ENCODE data around the gene CSNK1E. TPM values are rescaled to one million over a fixed set of nuclear protein-coding genes. Genes with fewer than 3 reads are reported as not detected.

Gene CSNK1E
- total RNA-seq, 1 experiment from 2014 or later: 193 TPM

DNA sequence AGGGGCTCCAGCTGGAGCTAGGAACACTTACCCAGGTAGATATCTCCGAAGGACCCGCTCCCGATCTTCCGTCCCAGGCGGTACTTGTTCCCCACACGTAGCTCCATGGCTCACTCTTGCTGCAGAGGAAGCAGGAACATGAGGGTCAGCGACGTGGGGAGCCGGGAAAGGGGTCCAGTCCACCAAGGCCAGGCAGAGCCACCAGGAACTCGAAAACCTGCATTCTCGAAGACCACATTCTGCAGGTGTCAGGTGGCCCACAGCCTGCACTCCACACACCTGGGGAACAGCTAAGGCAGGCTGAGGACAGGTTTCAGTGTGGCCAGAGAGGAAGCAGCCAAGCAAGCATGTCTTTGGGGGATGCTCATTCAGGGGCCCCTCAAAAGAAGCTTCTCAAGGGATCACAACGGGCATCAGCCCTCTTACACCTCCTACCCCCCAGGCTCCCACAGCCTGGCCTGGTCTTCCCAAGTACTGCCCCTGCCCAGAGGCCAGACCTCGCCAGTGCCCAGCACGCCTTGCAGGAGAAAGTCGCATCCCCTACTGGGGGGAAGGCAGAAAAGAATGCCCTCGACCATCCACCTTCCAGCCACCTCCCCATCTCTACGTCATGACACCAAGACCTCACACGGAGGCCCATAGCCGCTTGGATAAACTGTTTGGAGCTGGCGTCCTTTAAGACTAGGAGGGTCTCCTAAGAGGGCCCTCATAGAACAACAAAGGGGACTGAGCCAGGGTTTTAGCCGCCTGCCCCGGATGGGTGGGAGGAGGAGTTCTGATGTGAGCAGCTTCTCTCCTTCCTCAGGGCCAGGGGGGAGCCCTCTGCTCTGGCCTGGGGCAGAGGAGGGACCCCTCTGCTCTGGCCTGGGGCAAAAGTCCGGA, 2.9 kb downstream of the CSNK1E start:
- Histone ChIP-seq H3K79me2 (ENCODE audit: low read length) (peaks cover 77% of the 10 kb centered on the region), H4K20me1 (ENCODE audit: insufficient read depth, low read depth, low read length) (peaks cover 57% of the 10 kb centered on the region), H3K36me3 (ENCODE audit: insufficient read depth, low read length) (no peaks in the 10 kb centered on the region; the same call in 1 of the 2 replicates), H3K4me1 (ENCODE audit: low read length) (peaks cover 47% of the 10 kb centered on the region), H3K9me3 (ENCODE audit: low read length) (no peaks in the 10 kb centered on the region), H3K4me2 (ENCODE audit: low read depth, low read length, poor library complexity, severe bottlenecking) (peak overlapping the region; percentile 93), H3K9me2 (replicated peaks; ENCODE audit: insufficient read depth, low read length) (no peaks in the 10 kb centered on the region), H3K27me3 (ENCODE audit: low read length) (no peaks in the 10 kb centered on the region), H2AFZ (ENCODE audit: low read length) (no peak overlapping the region), H3K27ac (ENCODE audit: low read length) (peak overlapping the region; percentile 82), H3K4me3 (ENCODE audit: low read length) (peak overlapping the region; percentile 94; the same call in 1 of the 2 replicates), H3K9ac (ENCODE audit: low read length) (peak overlapping the region; percentile 91)
- DNase-seq: no peak

DNA sequence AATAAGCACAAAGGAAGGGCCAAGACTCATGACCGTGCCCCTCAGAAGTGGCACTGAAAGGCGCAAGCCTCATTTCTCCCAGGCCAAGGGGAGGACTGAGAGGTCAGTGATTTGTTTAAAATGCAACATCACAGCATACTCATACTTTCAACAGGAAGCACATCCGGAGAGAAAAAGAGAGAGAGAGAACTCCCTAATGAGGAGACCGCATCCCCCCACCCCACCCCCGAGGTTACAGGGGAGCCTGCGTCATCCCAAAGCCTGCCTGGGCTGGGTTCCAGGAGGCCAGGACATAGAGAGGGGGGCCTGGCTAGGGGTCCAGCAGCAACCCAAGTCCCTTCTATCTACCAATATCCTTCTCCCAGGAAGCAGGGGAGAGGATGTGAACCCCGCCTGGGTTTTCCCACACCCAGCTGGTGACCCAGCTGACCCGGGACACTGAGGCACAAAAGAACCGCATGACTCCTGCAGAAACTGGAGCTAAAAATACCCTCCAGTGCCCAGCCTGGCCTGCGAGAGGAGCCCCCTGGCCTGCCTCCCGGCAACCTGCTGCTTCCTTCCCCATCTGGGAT, 3.8 kb downstream of the CSNK1E start:
- Histone ChIP-seq H3K27me3 (ENCODE audit: low read length) (no peaks in the 10 kb centered on the region), H3K4me1 (ENCODE audit: low read length) (peaks cover 54% of the 10 kb centered on the region), H3K27ac (ENCODE audit: low read length) (no peak overlapping the region), H3K9me2 (replicated peaks; ENCODE audit: insufficient read depth, low read length) (no peaks in the 10 kb centered on the region), H4K20me1 (ENCODE audit: insufficient read depth, low read depth, low read length) (peaks cover 59% of the 10 kb centered on the region), H3K36me3 (ENCODE audit: insufficient read depth, low read length) (no peaks in the 10 kb centered on the region; the same call in 1 of the 2 replicates), H3K79me2 (ENCODE audit: low read length) (peaks cover 85% of the 10 kb centered on the region), H3K9ac (ENCODE audit: low read length) (no peak overlapping the region), H3K9me3 (ENCODE audit: low read length) (no peaks in the 10 kb centered on the region), H3K4me2 (ENCODE audit: low read depth, low read length, poor library complexity, severe bottlenecking) (no peak overlapping the region), H2AFZ (ENCODE audit: low read length) (no peak overlapping the region), H3K4me3 (ENCODE audit: low read length) (no peak overlapping the region)
- DNase-seq: no peak

DNA sequence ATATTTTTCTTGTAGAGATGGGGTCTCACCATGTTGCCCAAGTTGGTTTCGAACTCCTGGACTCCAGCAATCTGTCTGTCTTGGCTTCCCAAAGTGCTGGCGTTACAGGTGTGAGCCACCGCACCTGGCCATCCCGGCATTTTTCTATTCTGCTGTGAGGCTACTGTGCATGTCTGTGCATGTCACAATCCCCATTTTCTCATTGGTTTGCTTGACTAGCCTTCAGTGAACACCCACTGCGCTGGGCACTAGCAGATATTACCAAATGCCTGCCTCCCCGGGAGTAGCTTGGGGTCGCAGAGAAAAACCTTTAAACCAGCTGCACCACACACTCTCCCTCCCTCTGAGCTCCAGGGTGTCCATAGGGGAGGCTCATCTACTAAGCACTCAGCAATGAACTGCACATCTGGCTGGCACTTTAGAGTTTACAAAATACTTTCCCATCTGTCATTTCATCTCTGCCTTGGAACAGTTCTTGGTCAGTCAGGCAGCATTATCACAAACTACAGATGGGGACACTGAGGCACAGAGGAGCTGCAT, 4.9 kb downstream of the CSNK1E start:
- H3K9me3 ChIP-seq (ENCODE audit: low read length): no peaks in the 10 kb centered on the region
- H3K9ac ChIP-seq (ENCODE audit: low read length): no peak overlapping the region
- peaks cover 96% of the 10 kb centered on the region for H3K79me2 ChIP-seq (ENCODE audit: low read length)
- no peaks in the 10 kb centered on the region for H3K9me2 ChIP-seq (replicated peaks; ENCODE audit: insufficient read depth, low read length)
- H3K36me3 ChIP-seq (ENCODE audit: insufficient read depth, low read length): no peaks in the 10 kb centered on the region; the same call in 1 of the 2 replicates
- DNase-seq: no peak
- peaks cover 61% of the 10 kb centered on the region for H4K20me1 ChIP-seq (ENCODE audit: insufficient read depth, low read depth, low read length)
- no peak overlapping the region for H3K27ac ChIP-seq (ENCODE audit: low read length)
- no peak overlapping the region for H2AFZ ChIP-seq (ENCODE audit: low read length)
- no peaks in the 10 kb centered on the region for H3K27me3 ChIP-seq (ENCODE audit: low read length)
- peaks cover 59% of the 10 kb centered on the region for H3K4me1 ChIP-seq (ENCODE audit: low read length)
- H3K4me3 ChIP-seq (ENCODE audit: low read length): no peak overlapping the region
- no peak overlapping the region for H3K4me2 ChIP-seq (ENCODE audit: low read depth, low read length, poor library complexity, severe bottlenecking)

DNA sequence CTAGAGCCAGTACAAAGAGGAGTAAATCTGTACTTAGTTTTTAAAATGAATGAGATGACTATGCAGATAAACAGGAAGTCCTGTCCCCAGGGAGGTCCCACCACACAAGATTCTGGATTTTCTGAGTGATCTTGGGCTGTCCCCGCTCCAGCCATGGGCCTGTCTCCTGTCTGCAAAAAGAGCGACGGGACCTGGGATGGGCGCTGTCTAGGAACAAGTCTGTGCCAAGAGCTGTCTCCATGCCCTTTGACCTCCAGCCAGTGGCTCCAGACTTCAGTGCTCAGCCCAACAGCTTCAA, 6.0 kb downstream of the CSNK1E start:
- no peaks in the 10 kb centered on the region for H3K27me3 ChIP-seq (ENCODE audit: low read length)
- no peaks in the 10 kb centered on the region; the same call in 1 of the 2 replicates for H3K36me3 ChIP-seq (ENCODE audit: insufficient read depth, low read length)
- no peak overlapping the region for H3K27ac ChIP-seq (ENCODE audit: low read length)
- no peak overlapping the region for H3K9ac ChIP-seq (ENCODE audit: low read length)
- H3K4me1 ChIP-seq (ENCODE audit: low read length): peaks cover 69% of the 10 kb centered on the region
- H3K9me2 ChIP-seq (replicated peaks; ENCODE audit: insufficient read depth, low read length): no peaks in the 10 kb centered on the region
- H3K79me2 ChIP-seq (ENCODE audit: low read length): peaks cover 97% of the 10 kb centered on the region
- H3K4me2 ChIP-seq (ENCODE audit: low read depth, low read length, poor library complexity, severe bottlenecking): no peak overlapping the region
- H3K4me3 ChIP-seq (ENCODE audit: low read length): no peak overlapping the region
- H2AFZ ChIP-seq (ENCODE audit: low read length): no peak overlapping the region
- DNase-seq: no peak
- H3K9me3 ChIP-seq (ENCODE audit: low read length): no peaks in the 10 kb centered on the region
- H4K20me1 ChIP-seq (ENCODE audit: insufficient read depth, low read depth, low read length): peaks cover 57% of the 10 kb centered on the region

DNA sequence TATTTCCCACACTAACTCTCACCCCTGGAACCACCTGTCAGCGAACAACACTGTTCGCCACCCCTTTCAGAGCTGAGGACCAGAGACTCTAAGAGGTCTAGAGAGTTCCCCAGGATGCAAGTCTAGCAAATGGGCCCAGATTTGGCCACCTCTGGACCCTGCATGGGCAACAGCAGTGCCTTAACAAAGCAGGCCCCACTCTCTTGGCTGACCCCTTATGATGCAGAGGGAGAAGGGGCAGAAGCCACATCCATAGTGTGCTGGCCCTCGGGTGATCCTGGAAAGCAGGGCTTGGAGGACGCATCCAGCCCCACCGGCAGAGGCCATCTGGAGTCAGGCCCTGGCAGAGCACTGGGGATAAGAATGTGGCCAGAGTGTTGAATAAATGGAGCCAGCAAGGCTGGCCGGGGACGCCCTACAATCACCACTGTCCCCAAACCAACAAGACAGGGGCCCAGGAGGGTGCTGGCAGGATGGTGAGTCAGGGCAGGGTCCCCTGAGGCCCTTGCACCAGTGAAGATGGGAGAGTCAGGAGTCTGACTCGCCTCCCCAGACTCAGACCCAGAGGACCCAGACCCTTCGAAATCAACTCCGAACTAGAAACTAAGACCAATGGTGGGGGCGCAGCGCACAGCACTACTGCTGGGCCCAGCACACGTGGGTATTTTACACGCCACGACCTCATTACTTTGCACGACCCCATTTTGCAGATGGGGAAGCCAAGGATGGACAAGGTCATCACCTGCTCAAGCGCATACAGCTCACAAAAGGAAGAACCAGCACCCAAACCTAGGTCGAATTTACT, 6.5 kb downstream of the CSNK1E start:
- no peak for DNase-seq
- Histone ChIP-seq H3K9ac (ENCODE audit: low read length) (no peak overlapping the region), H3K36me3 (ENCODE audit: insufficient read depth, low read length) (no peaks in the 10 kb centered on the region; the same call in 1 of the 2 replicates), H3K4me1 (ENCODE audit: low read length) (peaks cover 69% of the 10 kb centered on the region), H3K27ac (ENCODE audit: low read length) (no peak overlapping the region), H3K4me2 (ENCODE audit: low read depth, low read length, poor library complexity, severe bottlenecking) (no peak overlapping the region), H3K4me3 (ENCODE audit: low read length) (no peak overlapping the region), H3K9me2 (replicated peaks; ENCODE audit: insufficient read depth, low read length) (no peaks in the 10 kb centered on the region), H2AFZ (ENCODE audit: low read length) (no peak overlapping the region), H4K20me1 (ENCODE audit: insufficient read depth, low read depth, low read length) (peaks cover 56% of the 10 kb centered on the region), H3K9me3 (ENCODE audit: low read length) (no peaks in the 10 kb centered on the region), H3K27me3 (ENCODE audit: low read length) (no peaks in the 10 kb centered on the region), H3K79me2 (ENCODE audit: low read length) (peaks cover 97% of the 10 kb centered on the region)

DNA sequence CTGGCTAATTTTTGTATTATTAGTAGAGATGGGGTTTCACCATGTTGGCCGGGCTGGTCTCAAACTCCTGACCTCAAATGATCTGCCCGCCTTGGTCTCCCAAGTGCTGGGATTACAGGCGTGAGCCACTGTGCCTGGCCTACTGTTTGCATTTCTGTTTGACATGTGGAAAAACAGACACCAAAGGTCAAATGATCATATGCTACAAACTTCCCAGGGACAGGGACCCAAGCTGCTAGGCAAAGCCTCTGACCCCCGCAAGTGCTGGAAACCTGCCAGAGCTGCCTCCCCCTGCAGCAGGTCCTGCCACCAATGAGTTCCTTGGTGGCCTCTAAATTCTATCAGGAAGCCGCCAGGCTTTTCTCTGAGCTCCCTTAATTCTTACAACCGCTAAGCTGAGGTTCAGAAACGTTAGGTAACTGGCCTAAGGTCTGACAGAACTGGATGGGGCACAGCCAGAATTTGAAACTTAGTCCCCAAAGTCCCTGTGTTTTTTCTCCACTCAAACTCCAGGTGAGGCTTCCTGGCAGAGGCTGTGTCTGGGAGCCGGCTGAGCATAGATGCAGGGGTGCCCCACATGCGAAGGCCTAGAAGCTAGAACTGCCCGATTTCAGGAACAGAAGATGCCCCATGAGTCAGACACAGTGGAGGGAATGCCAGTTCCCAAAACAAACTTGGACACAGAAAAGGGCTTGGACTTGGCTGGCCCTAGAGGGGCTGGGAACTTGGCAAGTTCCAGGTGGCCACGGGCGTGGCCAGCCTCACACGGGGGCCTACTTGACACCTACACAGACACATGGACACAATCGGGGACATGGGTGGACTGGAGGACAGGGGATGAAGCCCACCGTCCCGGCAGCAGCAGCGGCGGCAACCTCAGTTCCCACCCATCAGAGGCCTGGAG, 7.4 kb downstream of the CSNK1E start:
- Histone ChIP-seq H3K9me2 (replicated peaks; ENCODE audit: insufficient read depth, low read length) (no peaks in the 10 kb centered on the region), H2AFZ (ENCODE audit: low read length) (no peak overlapping the region), H3K27ac (ENCODE audit: low read length) (no peak overlapping the region), H3K79me2 (ENCODE audit: low read length) (peaks cover 97% of the 10 kb centered on the region), H3K9me3 (ENCODE audit: low read length) (no peaks in the 10 kb centered on the region), H3K27me3 (ENCODE audit: low read length) (no peaks in the 10 kb centered on the region), H3K4me1 (ENCODE audit: low read length) (peaks cover 68% of the 10 kb centered on the region), H3K36me3 (ENCODE audit: insufficient read depth, low read length) (no peaks in the 10 kb centered on the region; the same call in 1 of the 2 replicates), H3K4me2 (ENCODE audit: low read depth, low read length, poor library complexity, severe bottlenecking) (no peak overlapping the region), H4K20me1 (ENCODE audit: insufficient read depth, low read depth, low read length) (peaks cover 53% of the 10 kb centered on the region), H3K9ac (ENCODE audit: low read length) (no peak overlapping the region), H3K4me3 (ENCODE audit: low read length) (no peak overlapping the region)
- no peak for DNase-seq

DNA sequence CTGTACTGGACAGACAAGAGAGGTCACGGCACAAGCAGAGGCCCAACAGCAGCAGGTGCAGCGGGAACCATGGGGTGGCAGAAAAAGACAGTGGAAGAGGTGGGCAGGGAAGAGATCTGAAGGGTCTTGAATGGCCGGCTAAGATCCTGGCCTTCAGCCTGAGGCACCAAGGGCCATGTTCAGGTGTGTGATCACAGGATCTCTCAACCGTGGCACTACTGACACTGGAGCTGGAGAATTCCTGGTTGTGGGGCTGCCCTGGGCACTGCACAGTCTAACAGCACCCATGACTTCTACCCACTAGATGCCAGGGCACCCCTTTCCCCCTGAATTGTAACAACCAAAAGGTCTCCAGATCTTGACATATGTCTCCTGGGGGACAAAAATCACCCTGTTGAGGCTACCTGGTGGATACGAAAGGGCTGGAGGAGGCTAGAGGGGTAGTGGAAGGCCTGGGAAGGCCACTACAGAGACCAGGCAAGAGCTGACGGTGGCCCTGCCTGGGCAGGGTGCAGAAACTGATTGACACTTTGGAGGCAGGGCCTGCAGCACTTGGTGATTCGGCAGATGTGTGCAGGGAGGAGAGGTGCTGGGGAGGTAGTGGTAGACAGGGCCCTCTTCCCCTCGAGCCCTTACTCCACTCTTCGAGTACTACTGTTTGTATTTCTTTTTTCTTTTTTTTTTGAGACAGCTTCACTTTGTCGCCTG, 8.3 kb downstream of the CSNK1E start:
- H4K20me1 ChIP-seq (ENCODE audit: insufficient read depth, low read depth, low read length): peaks cover 52% of the 10 kb centered on the region
- H3K4me2 ChIP-seq (ENCODE audit: low read depth, low read length, poor library complexity, severe bottlenecking): no peak overlapping the region
- peaks cover 97% of the 10 kb centered on the region for H3K79me2 ChIP-seq (ENCODE audit: low read length)
- H3K4me1 ChIP-seq (ENCODE audit: low read length): peaks cover 59% of the 10 kb centered on the region
- no peaks in the 10 kb centered on the region for H3K9me2 ChIP-seq (replicated peaks; ENCODE audit: insufficient read depth, low read length)
- H3K9me3 ChIP-seq (ENCODE audit: low read length): no peaks in the 10 kb centered on the region
- H3K27me3 ChIP-seq (ENCODE audit: low read length): no peaks in the 10 kb centered on the region
- no peak overlapping the region for H3K4me3 ChIP-seq (ENCODE audit: low read length)
- H2AFZ ChIP-seq (ENCODE audit: low read length): no peak overlapping the region
- H3K36me3 ChIP-seq (ENCODE audit: insufficient read depth, low read length): no peaks in the 10 kb centered on the region; the same call in 1 of the 2 replicates
- H3K9ac ChIP-seq (ENCODE audit: low read length): no peak overlapping the region
- H3K27ac ChIP-seq (ENCODE audit: low read length): no peak overlapping the region
- DNase-seq: no peak
